K562 (cell line): ENCODE data around the gene QPRT. TPM values are rescaled to one million over a fixed set of nuclear protein-coding genes. Genes with fewer than 3 reads are reported as not detected.

ENCODE experiments used
- ATAC-seq: fragments of 200-7000 bp; cut with Tn5 transposase; 3 replicates; pipeline ENCODE4 v1.9.1; 2020; ENCODE audit warnings: moderate library complexity
- BruUV-seq: library from RNA; stranded (reverse); fragments of 400-500 nt; replicated peaks from 2 replicates; lab custom pipeline; 2021; lab: Mats Ljungman, UMichigan
- CTCF ChIA-PET: fragments of 300-600 bp; formaldehyde crosslinking; extraction: SDS; loops from one replicate; lab custom pipeline; 2021; ENCODE audit warnings: low intra/inter-chr PET ratio; lab: Yijun Ruan, JAX
- POLR2A ChIA-PET: fragments of 300-600, 350-650 bp; sonication (Branson Sonifier 250); formaldehyde crosslinking; extraction: SDS; loops from one replicate; lab custom pipeline; 2021; ENCODE audit warnings: antibody characterized with exemption, inconsistent platforms; lab: Yijun Ruan, JAX
- DNase-seq, 4 experiments: peaks; one replicate each; pipeline versions ENCODE4 v3.0.0 to v3.0.0-alpha.2; 2011 to 2018; ENCODE audit warnings: low spot score in 3 of 4, mixed read lengths in 3 of 4; ENCODE audit errors: extremely low read depth in 1 of 4
- FAIRE-seq: peaks from 2 replicates; lab custom pipeline; 2011; peaks lifted over from hg19 to GRCh38; lab: Jason Lieb, UNC
- H2AFZ ChIP-seq: 2 replicates; pipeline ENCODE4 v1.6.0; 2011; ENCODE audit warnings: low read depth, low read length, control low read depth, inconsistent platforms
- H3K27ac ChIP-seq: fragments of 200-600 bp; 3 replicates; pipeline ENCODE4 v1.8.0; 2011; ENCODE audit warnings: low read depth, mild to moderate bottlenecking, control low read depth, inconsistent platforms, low read length, moderate library complexity, mixed read lengths; ENCODE audit errors: extremely low read depth
- H3K27me3 ChIP-seq, 2 experiments: fragments of 300-600 bp in 1 of 2; 2 replicates in 1 of 2; 3 replicates in 1 of 2; pipeline versions ENCODE4 v1.6.0 to v1.8.0; 2011; ENCODE audit warnings: inconsistent platforms in 2 of 2, low read length in 2 of 2, mild to moderate bottlenecking in 1 of 2, mixed read lengths in 1 of 2, moderate library complexity in 1 of 2; ENCODE audit not compliant: control insufficient read depth in 2 of 2, insufficient read depth in 2 of 2
- H3K36me3 ChIP-seq: fragments of 300-600 bp; 3 replicates; pipeline ENCODE4 v1.8.0; 2011; ENCODE audit warnings: mild to moderate bottlenecking, low read length, inconsistent platforms; ENCODE audit not compliant: control insufficient read depth, insufficient read depth
- H3K4me1 ChIP-seq, 2 experiments: fragments of 200-600 bp in 1 of 2; replicated peaks in 1 of 2; 2 replicates in 1 of 2; 3 replicates in 1 of 2; pipeline versions ENCODE4 v1.5.1 to v1.8.0; 2011; ENCODE audit warnings: inconsistent platforms in 2 of 2, low read length in 2 of 2, mild to moderate bottlenecking in 1 of 2, mixed read lengths in 1 of 2, moderate library complexity in 1 of 2; ENCODE audit not compliant: control insufficient read depth in 2 of 2, insufficient read depth in 2 of 2
- H3K4me2 ChIP-seq: 2 replicates; pipeline ENCODE4 v1.6.1; 2011; ENCODE audit warnings: low read length, control low read depth, inconsistent platforms, mixed read lengths; ENCODE audit not compliant: insufficient read depth
- H3K4me3 ChIP-seq: fragments of 200-600 bp; sonication (generic), shearing (Covaris generic); 2 replicates; pipeline ENCODE4 v1.5.1; 2016; ENCODE audit warnings: control low read depth, inconsistent platforms
- H3K79me2 ChIP-seq: fragments of 200-600 bp; 3 replicates; pipeline ENCODE4 v1.8.0; 2011; ENCODE audit warnings: low read length, inconsistent platforms; ENCODE audit not compliant: control insufficient read depth, insufficient read depth
- H3K9ac ChIP-seq, 2 experiments: 2 replicates each; pipeline versions ENCODE4 v1.6.0 to v1.6.1; 2011; ENCODE audit warnings: low read depth in 2 of 2, low read length in 2 of 2, control low read depth in 1 of 2, inconsistent platforms in 1 of 2, mild to moderate bottlenecking in 1 of 2, mixed read lengths in 1 of 2; ENCODE audit not compliant: insufficient read depth in 1 of 2
- H3K9me1 ChIP-seq: one replicate; pipeline ENCODE4 v1.6.0; 2011; ENCODE audit warnings: inconsistent platforms, mild to moderate bottlenecking, low read length, moderate library complexity; ENCODE audit not compliant: control insufficient read depth, insufficient read depth
- H3K9me3 ChIP-seq: replicated peaks from 2 replicates; pipeline ENCODE4 v1.5.1; 2011; ENCODE audit warnings: low read depth, low read length, inconsistent platforms; ENCODE audit not compliant: control insufficient read depth, insufficient read depth
- H4K20me1 ChIP-seq: replicated peaks from 2 replicates; pipeline ENCODE4 v1.6.1; 2011; ENCODE audit warnings: low read length, inconsistent platforms, mixed read lengths; ENCODE audit not compliant: control insufficient read depth, insufficient read depth
- ADNP ChIP-seq: fragments of 200-800 bp; sonication (Bioruptor generic); IDR thresholded peaks from 2 replicates; pipeline ENCODE4 v1.6.1; 2016; ENCODE audit warnings: missing genetic modification characterization, missing compliant biosample characterization
- BCOR ChIP-seq: fragments of 450-650 bp; IDR thresholded peaks from 2 replicates; pipeline ENCODE4 v1.6.1; 2016
- CAMTA2 ChIP-seq: fragments of 250-450 bp; sonication (Bioruptor Pico); conservative IDR thresholded peaks from 2 replicates; pipeline ENCODE4 v1.5.1; 2022
- CBX1 ChIP-seq: sonication (generic); IDR thresholded peaks from 2 replicates; pipeline ENCODE4 v1.6.1; 2016; ENCODE audit warnings: antibody characterized with exemption, low read depth, mild to moderate bottlenecking
- CTCFL ChIP-seq: IDR thresholded peaks from 2 replicates; pipeline ENCODE4 v1.6.1; 2011; ENCODE audit warnings: borderline replicate concordance, low read depth, mild to moderate bottlenecking, moderate library complexity, low read length; ENCODE audit not compliant: insufficient read depth, poor library complexity, severe bottlenecking
- DMBX1 ChIP-seq: fragments of 250-450 bp; sonication (Bioruptor Pico); IDR thresholded peaks from 2 replicates; pipeline ENCODE4 v1.8.0; 2022; ENCODE audit warnings: inconsistent platforms, mild to moderate bottlenecking, moderate library complexity, borderline replicate concordance
- ESRRA ChIP-seq: fragments of 450-650 bp; IDR thresholded peaks from 2 replicates; pipeline ENCODE4 v1.6.1; 2014; ENCODE audit warnings: low read depth, mild to moderate bottlenecking, moderate library complexity, borderline replicate concordance
- GABPA ChIP-seq: fragments of 200-800 bp; sonication (Bioruptor generic); conservative IDR thresholded peaks from 2 replicates; pipeline ENCODE4 v1.6.1; 2016; ENCODE audit warnings: low read depth, missing genetic modification characterization, missing compliant biosample characterization
- HLTF ChIP-seq: fragments of 450-650 bp; IDR thresholded peaks from 2 replicates; pipeline ENCODE4 v1.6.1; 2016
- HMG20B ChIP-seq: fragments of 250-450 bp; sonication (Bioruptor Pico); IDR thresholded peaks from 2 replicates; pipeline ENCODE4 v1.5.0; 2021; ENCODE audit warnings: mild to moderate bottlenecking
- IRF2 ChIP-seq: sonication (generic); formaldehyde crosslinking; IDR thresholded peaks from 2 replicates; pipeline ENCODE4 v1.8.1; 2022; ENCODE audit warnings: mild to moderate bottlenecking, missing genetic modification reagents
- KDM1A ChIP-seq, 2 experiments: fragments of 450-650 bp; IDR thresholded peaks; 2 replicates each; pipeline ENCODE4 v1.6.1; 2016; ENCODE audit warnings: mild to moderate bottlenecking in 2 of 2
- MCM7 ChIP-seq, 2 experiments: fragments of 450-650 bp; IDR thresholded peaks; 2 replicates each; pipeline ENCODE4 v1.6.1; 2016 to 2018
- NCOR1 ChIP-seq: fragments of 450-650 bp; IDR thresholded peaks from 2 replicates; pipeline ENCODE4 v1.6.1; 2016; ENCODE audit warnings: mild to moderate bottlenecking, moderate library complexity
- NONO ChIP-seq, 2 experiments: fragments of 200-400 bp in 1 of 2; fragments of 450-650 bp in 1 of 2; formaldehyde crosslinking in 1 of 2; IDR thresholded peaks; 2 replicates each; pipeline ENCODE4 v1.6.1; 2017; ENCODE audit warnings: low read depth in 2 of 2, mild to moderate bottlenecking in 2 of 2, moderate library complexity in 2 of 2, low read length in 1 of 2
- POLR2A ChIP-seq: fragments of 450-650 bp; conservative IDR thresholded peaks from 2 replicates; pipeline ENCODE4 v1.6.1; 2016
- U2AF1 ChIP-seq: fragments of 200-400 bp; formaldehyde crosslinking; optimal IDR thresholded peaks from 2 replicates; pipeline ENCODE3; 2017; ENCODE audit warnings: mild to moderate bottlenecking, low read depth, low read length, moderate library complexity
- XRCC3 ChIP-seq: fragments of 450-650 bp; IDR thresholded peaks from 2 replicates; pipeline ENCODE4 v1.6.1; 2017; ENCODE audit warnings: mild to moderate bottlenecking, moderate library complexity
- WGBS: fragments of 100-300 bp; shearing (Covaris generic); methylation state at CpG from one replicate; pipeline ENCODE4 v1.1.6; 2016; ENCODE audit warnings: low coverage, mixed read lengths; ENCODE audit not compliant: insufficient coverage; ENCODE audit errors: missing lambda C conversion rate; 5-methylcytosine and 5-hydroxymethylcytosine counted together
- in situ Hi-C: fragments of 300-500 bp; cut with MboI; formaldehyde crosslinking; loops from 4 replicates; pipeline ENCODE4 v1.15.0; 2018; ENCODE audit warnings: inconsistent platforms, mixed read lengths
- intact Hi-C: fragments of 100-400 bp; cut with micrococcal nuclease; formaldehyde crosslinking; loops from 2 replicates; pipeline ENCODE4 v1.14.2; 2022
- polyA plus RNA-seq, 8 experiments: library from polyadenylated mRNA; depleted of rRNA in 4 of 8; stranded (reverse) in 5 of 8; unstranded in 3 of 8; fragments of >200 nt; fragmentation: Nextera tagmentation in 2 of 8; fragmentation: Illumina TruSeq in 1 of 8; extraction: Ambion mirVana in 2 of 8; extraction: Trizol in 1 of 8; gene quantifications; 2 replicates each; pipeline versions ENCODE4 v1.2.1 to v1.2.3, GENCODE V29; 2011 to 2014; ENCODE audit warnings: inconsistent platforms in 1 of 8, missing spikeins in 1 of 8
- total RNA-seq, 7 experiments: library from RNA; depleted of rRNA in 6 of 7; stranded (reverse); fragments of >200 nt in 6 of 7; fragmentation: Illumina TruSeq in 2 of 7; extraction: Trizol in 2 of 7; gene quantifications; 2 replicates each; pipeline versions ENCODE4 v1.2.1 to v1.2.3, GENCODE V29; 2011 to 2021; ENCODE audit warnings: low replicate concordance in 1 of 7
- TF ChIP-seq, protein P1 (sequence below): fragments of 250-450 bp; sonication (Bioruptor Pico); IDR thresholded peaks from 2 replicates; pipeline ENCODE4 v1.4.0; 2020; ENCODE audit warnings: borderline replicate concordance
- TF ChIP-seq, protein P2 (sequence below): IDR thresholded peaks from 2 replicates; pipeline ENCODE4 v1.6.1; 2011; ENCODE audit not compliant: insufficient read length; ENCODE audit errors: extremely low read depth

The QPRT gene
- total and polyA plus RNA-seq, 9 of the 15 experiments (the other 6 are each of a cell fraction or from before 2014, with no cell fraction given) = 7.7 to 112 (median 64.1) TPM

GRCh38 chr16:29644973-29645693 is 33.8 kb upstream of the QPRT start:
- DNase-seq (peak in 1 of 4 experiments; percentile 2), FAIRE-seq (no peak), ATAC-seq (no peak)
- ChIA-PET CTCF (no interaction called here), POLR2A (interaction anchor here (0.5 to 1.1 kb wide), 4 partner anchors 10 to 134 kb away, joined by 3 to 5 read pairs (median 3); no protein-coding TSS in a partner anchor)
- Histone ChIP-seq H3K36me3 (no peaks in the 10 kb centered on the region), H3K27me3 (no peaks in the 10 kb centered on the region), H3K4me1 (peaks cover 26 to 32% of the 10 kb centered on the region in 2 experiments), H2AFZ (peak overlapping the region; percentile 86), H3K9me3 (no peaks in the 10 kb centered on the region), H3K4me2 (no peak overlapping the region), H3K9me1 (no peaks in the 10 kb centered on the region), H3K4me3 (no peak overlapping the region), H4K20me1 (no peaks in the 10 kb centered on the region), H3K79me2 (no peaks in the 10 kb centered on the region), H3K27ac (peak overlapping the region; percentile 66; the same call in 2 of the 3 replicates), H3K9ac (no peak overlapping the region)
- 75% methylated on average over 4 of the region's 4 CpGs for WGBS
- in situ Hi-C loops = no loop called here
- intact Hi-C loops = loop anchor here (2.0 to 5.0 kb wide), 4 partner anchors 18 to 67 kb away; partner anchors contain the start of genes QPRT and SPN
- BruUV-seq = no TSS peak
- peak; percentile 75 for TF ChIP-seq BCOR
- TF ChIP-seq ADNP (tag) = peak; percentile 40; the same call in 1 of the 2 replicates
- TF ChIP-seq ESRRA = peak; percentile 38; the same call in 1 of the 2 replicates
- no peak for TF ChIP-seq HMG20B (CRISPR knock-in tag)
- no peak for TF ChIP-seq DMBX1 (CRISPR knock-in tag)
- TF ChIP-seq, protein P1, sequence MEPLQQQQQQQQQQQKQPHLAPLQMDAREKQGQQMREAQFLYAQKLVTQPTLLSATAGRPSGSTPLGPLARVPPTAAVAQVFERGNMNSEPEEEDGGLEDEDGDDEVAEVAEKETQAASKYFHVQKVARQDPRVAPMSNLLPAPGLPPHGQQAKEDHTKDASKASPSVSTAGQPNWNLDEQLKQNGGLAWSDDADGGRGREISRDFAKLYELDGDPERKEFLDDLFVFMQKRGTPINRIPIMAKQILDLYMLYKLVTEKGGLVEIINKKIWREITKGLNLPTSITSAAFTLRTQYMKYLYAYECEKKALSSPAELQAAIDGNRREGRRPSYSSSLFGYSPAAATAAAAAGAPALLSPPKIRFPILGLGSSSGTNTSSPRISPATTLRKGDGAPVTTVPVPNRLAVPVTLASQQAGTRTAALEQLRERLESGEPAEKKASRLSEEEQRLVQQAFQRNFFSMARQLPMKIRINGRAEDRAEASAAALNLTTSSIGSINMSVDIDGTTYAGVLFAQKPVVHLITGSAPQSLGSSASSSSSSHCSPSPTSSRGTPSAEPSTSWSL (CRISPR knock-in tag) = no peak
- TF ChIP-seq POLR2A = 0 out of 2 replicates have a peak, but pooled peaks have one; percentile 29
- TF ChIP-seq CBX1 = 0 out of 2 replicates have a peak, but pooled peaks have one; percentile 30
- no peak for TF ChIP-seq CTCFL
- TF ChIP-seq KDM1A (IDR thresholded peaks at IDR 0.05) = peak; percentile 59 to 74; a peak in 3 of 4 replicates
- no peak for TF ChIP-seq NONO (IDR thresholded peaks at IDR 0.05; ENCODE audit: low read depth in 2 of 2, low read length in 1 of 2)
- TF ChIP-seq IRF2 = no peak
- no peak for TF ChIP-seq U2AF1
- no peak for TF ChIP-seq MCM7 (IDR thresholded peaks at IDR 0.05)
- TF ChIP-seq CAMTA2 (CRISPR knock-in tag) = no peak
- TF ChIP-seq NCOR1 = no peak
- TF ChIP-seq GABPA (tag) = peak; percentile 20; the same call in 1 of the 2 replicates
- no peak for TF ChIP-seq HLTF
- TF ChIP-seq, protein P2, sequence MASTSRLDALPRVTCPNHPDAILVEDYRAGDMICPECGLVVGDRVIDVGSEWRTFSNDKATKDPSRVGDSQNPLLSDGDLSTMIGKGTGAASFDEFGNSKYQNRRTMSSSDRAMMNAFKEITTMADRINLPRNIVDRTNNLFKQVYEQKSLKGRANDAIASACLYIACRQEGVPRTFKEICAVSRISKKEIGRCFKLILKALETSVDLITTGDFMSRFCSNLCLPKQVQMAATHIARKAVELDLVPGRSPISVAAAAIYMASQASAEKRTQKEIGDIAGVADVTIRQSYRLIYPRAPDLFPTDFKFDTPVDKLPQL = peak; percentile 14
- no peak for TF ChIP-seq XRCC3
